COR-L47 (cell line): ENCODE data around the gene LCAT.
A peak's percentile ranks its signal among the peaks of the same experiment; 100 is the strongest.

Source experiments
- DNase-seq: peaks from one replicate; lab custom pipeline; 2025; lab: John Stamatoyannopoulos, UW

LCAT gene

GRCh38 chr16:67968400-67969253 lies 24.7 kb upstream of the LCAT start, which contains the start of gene SLC12A4:
Gene SLC12A4, minus strand, starts transcription at chr16:67968637. Its CDS starts 84 bp downstream, at chr16:67968553.
- DNase-seq, result peak; percentile 65

GRCh38 chr16:67967958-67968399 lies 24.1 kb upstream of the LCAT start:
- no peak for DNase-seq

GRCh38 chr16:67967183-67967957 lies 23.4 kb upstream of the LCAT start:
- no peak for DNase-seq

- no peak for DNase-seq
Measured at GRCh38 chr16:67966549-67967182, 22.7 kb upstream of the LCAT start.

- no peak for DNase-seq
Measured at GRCh38 chr16:67965668-67966548, 22.0 kb upstream of the LCAT start.

GRCh38 chr16:67964477-67965131 lies 20.7 kb upstream of the LCAT start:
- peak; percentile 43 for DNase-seq

GRCh38 chr16:67963662-67964321 lies 19.9 kb upstream of the LCAT start:
- no peak for DNase-seq

- DNase-seq, result no peak
Measured at GRCh38 chr16:67963292-67963661, 19.4 kb upstream of the LCAT start.

- DNase-seq, result no peak
Measured at GRCh38 chr16:67962135-67962534, 18.2 kb upstream of the LCAT start.

- peak; percentile 100 for DNase-seq
Measured at GRCh38 chr16:67961551-67961957, 17.6 kb upstream of the LCAT start.

GRCh38 chr16:67959536-67960329 lies 15.8 kb upstream of the LCAT start:
- no peak for DNase-seq

- DNase-seq, result no peak
Measured at GRCh38 chr16:67957622-67958021, 13.7 kb upstream of the LCAT start.

GRCh38 chr16:67954421-67955196 lies 10.7 kb upstream of the LCAT start:
- DNase-seq, result no peak

- DNase-seq, result no peak
Measured at GRCh38 chr16:67953641-67954375, 9.9 kb upstream of the LCAT start.

GRCh38 chr16:67951485-67951884 lies 7.6 kb upstream of the LCAT start:
- peak; percentile 29 for DNase-seq

GRCh38 chr16:67950335-67950843 lies 6.5 kb upstream of the LCAT start:
- no peak for DNase-seq

- no peak for DNase-seq
Measured at GRCh38 chr16:67949645-67950044, 5.7 kb upstream of the LCAT start.

- DNase-seq, result no peak
Measured at GRCh38 chr16:67948015-67948414, 4.1 kb upstream of the LCAT start.
